ENCODE results near the gene SC5D. TPM values are rescaled to one million over a fixed set of nuclear protein-coding genes. Genes with fewer than 3 reads are reported as not detected.

SC5D gene
- total and polyA plus RNA-seq, 2 of the 4 experiments (the other 2 are of a cell fraction): 21.3 to 21.7 TPM

- Histone ChIP-seq H3K27ac (ENCODE audit: insufficient read depth, low read length) (no peak overlapping the region), H2BK5ac (ENCODE audit: low read depth, low read length, poor library complexity, severe bottlenecking) (no peak overlapping the region), H3K79me1 (ENCODE audit: low read depth in 1 of 2, low read length in 2 of 2) (no peaks in the 10 kb centered on the region), H3K9ac (ENCODE audit: low read depth, low read length) (no peak overlapping the region), H3K27me3 (ENCODE audit: control insufficient read depth, insufficient read depth, low read length) (peaks cover 5% of the 10 kb centered on the region), H2AK9ac (replicated peaks; ENCODE audit: low read depth, low read length, poor library complexity) (no peak overlapping the region), H3K14ac (replicated peaks; ENCODE audit: low read depth, low read length) (no peak overlapping the region), H3K36me3 (ENCODE audit: control insufficient read depth, insufficient read depth, low read length) (no peaks in the 10 kb centered on the region), H3K18ac (ENCODE audit: low read depth, low read length) (no peak overlapping the region), H3K9me1 (ENCODE audit: insufficient read depth, low read length) (no peaks in the 10 kb centered on the region), H3K4ac (ENCODE audit: low read depth, low read length) (no peak overlapping the region), H2BK15ac (ENCODE audit: low read depth, low read length) (no peak overlapping the region), H4K8ac (ENCODE audit: low read depth in 2 of 2, low read length in 2 of 2) (no peak overlapping the region), H3K4me3 (ENCODE audit: insufficient read depth, low read depth, low read length) (no peak overlapping the region), H4K91ac (ENCODE audit: insufficient read depth, low read depth, low read length) (no peak overlapping the region), H2BK20ac (ENCODE audit: low read depth, low read length) (no peak overlapping the region), H2AK5ac (ENCODE audit: low read depth, low read length) (no peak overlapping the region), H3K56ac (ENCODE audit: extremely low read depth, insufficient read depth, low read length) (no peak overlapping the region), H2BK120ac (ENCODE audit: low read depth, low read length) (no peak overlapping the region), H3K4me2 (ENCODE audit: low read depth, low read length) (no peak overlapping the region), H2AFZ (replicated peaks; ENCODE audit: low read length, poor library complexity) (no peak overlapping the region), H3K4me1 (ENCODE audit: control insufficient read depth, insufficient read depth, low read length) (no peaks in the 10 kb centered on the region), H3K23ac (ENCODE audit: low read depth, low read length) (no peak overlapping the region), H4K20me1 (ENCODE audit: insufficient read depth, low read length) (no peaks in the 10 kb centered on the region), H4K5ac (ENCODE audit: low read depth, low read length) (no peak overlapping the region), H3K9me3 (ENCODE audit: control insufficient read depth, insufficient read depth, low read length) (no peaks in the 10 kb centered on the region)
- ChIA-PET CTCF (no interaction called here), POLR2A (ENCODE audit: unreplicated experiment) (no interaction called here)
- intact Hi-C loops (cut with micrococcal nuclease): no loop called here
- no TSS peak for BruUV-seq (replicated peaks)
- dilution Hi-C loops (cut with HindIII; ENCODE audit: low sequenced_read_pairs, unreplicated experiment): no loop called here
- ATAC-seq (ENCODE audit: low read depth): no peak
- DNase-seq: no peak
- in situ Hi-C loops (cut with MboI; ENCODE audit: low sequenced_read_pairs): no loop called here
- no peak for TF ChIP-seq RCOR1 (IDR thresholded peaks at IDR 0.05; ENCODE audit: insufficient replicate concordance, low read length)
- TF ChIP-seq FOS (IDR thresholded peaks at IDR 0.05; ENCODE audit: low read depth, low read length): no peak
- no peak for TF ChIP-seq ELK1 (IDR thresholded peaks at IDR 0.05; ENCODE audit: borderline replicate concordance, low read depth, low read length)
- no peak for TF ChIP-seq BHLHE40 (IDR thresholded peaks at IDR 0.05; ENCODE audit: low read depth, low read length)
- no peak for TF ChIP-seq CEBPB (IDR thresholded peaks at IDR 0.05; ENCODE audit: low read depth, low read length)
- no peak for TF ChIP-seq CTCF (conservative IDR thresholded peaks at IDR 0.05; ENCODE audit: low read depth, low read length)
- TF ChIP-seq POLR2A (IDR thresholded peaks at IDR 0.05; ENCODE audit: low read depth, low read length): no peak
Observed at GRCh38 chr11:121254756-121255155, 37.8 kb upstream of the SC5D start.
